Panc1 (cell line): ENCODE data around the gene AADACL2. TPM values are rescaled to one million over a fixed set of nuclear protein-coding genes. Genes with fewer than 3 reads are reported as not detected.

Experiments used
- ATAC-seq: fragments of 200-7000 bp; cut with Tn5 transposase; 2 replicates; pipeline ENCODE4 v1.9.1; 2020; ENCODE audit warnings: mild to moderate bottlenecking, moderate library complexity
- BruUV-seq: library from RNA; stranded (reverse); fragments of 400-500 nt; replicated peaks from 2 replicates; lab custom pipeline; 2021; lab: Mats Ljungman, UMichigan
- CTCF ChIA-PET: fragments of 300-600 bp; sonication (Branson Sonifier 250); formaldehyde crosslinking; loops from one replicate; lab custom pipeline; 2022; ENCODE audit warnings: antibody characterized with exemption; lab: Charles Lee
- POLR2A ChIA-PET: fragments of 300-600 bp; sonication (Branson Sonifier 250); formaldehyde crosslinking; loops from one replicate; lab custom pipeline; 2022; ENCODE audit warnings: antibody characterized with exemption; lab: Charles Lee
- DNase-seq: peaks from one replicate; pipeline ENCODE4 v3.0.0-alpha.2; 2010; ENCODE audit warnings: low read depth, low spot score
- H3K27ac ChIP-seq: 2 replicates; pipeline ENCODE4 v1.5.1; 2011; ENCODE audit warnings: mild to moderate bottlenecking, low read length, inconsistent platforms
- H3K27me3 ChIP-seq: fragments of 200-500 bp; sonication (Bioruptor generic); 2 replicates; pipeline ENCODE4 v1.6.0; 2014; ENCODE audit warnings: low read length, inconsistent platforms; ENCODE audit not compliant: control insufficient read depth, insufficient read depth
- H3K36me3 ChIP-seq: fragments of 200-500 bp; sonication (Bioruptor generic); 2 replicates; pipeline ENCODE4 v1.5.1; 2014; ENCODE audit warnings: inconsistent platforms, mild to moderate bottlenecking, low read length, moderate library complexity; ENCODE audit not compliant: control insufficient read depth, insufficient read depth
- H3K4me1 ChIP-seq: 2 replicates; pipeline ENCODE4 v1.5.1; 2011; ENCODE audit warnings: inconsistent platforms, mild to moderate bottlenecking, low read length, moderate library complexity; ENCODE audit not compliant: control insufficient read depth, insufficient read depth
- H3K4me3 ChIP-seq, 2 experiments: 2 replicates each; pipeline ENCODE4 v1.5.1; 2011 to 2012; ENCODE audit warnings: low read depth in 2 of 2, low read length in 2 of 2, mild to moderate bottlenecking in 2 of 2, inconsistent platforms in 1 of 2, moderate library complexity in 1 of 2
- H3K9me3 ChIP-seq: fragments of 200-500 bp; sonication (Bioruptor generic); 2 replicates; pipeline ENCODE4 v1.5.1; 2014; ENCODE audit warnings: low read depth, mild to moderate bottlenecking, inconsistent platforms, low read length, moderate library complexity; ENCODE audit not compliant: control insufficient read depth, insufficient read depth
- CTCF ChIP-seq: fragments of 450-650 bp; IDR thresholded peaks from 2 replicates; pipeline ENCODE4 v1.5.1; 2017; ENCODE audit warnings: mild to moderate bottlenecking
- POLR2AphosphoS5 ChIP-seq: IDR thresholded peaks from 2 replicates; pipeline ENCODE4 v1.6.1; 2012; ENCODE audit warnings: mild to moderate bottlenecking, low read depth, low read length, moderate library complexity
- SIN3A ChIP-seq: IDR thresholded peaks from 2 replicates; pipeline ENCODE4 v1.6.1; 2012; ENCODE audit warnings: low read depth, mild to moderate bottlenecking, low read length, moderate library complexity, borderline replicate concordance; ENCODE audit not compliant: insufficient read depth
- TCF7L2 ChIP-seq: IDR thresholded peaks from 2 replicates; pipeline ENCODE4 v1.6.1; 2011; ENCODE audit warnings: mild to moderate bottlenecking, low read depth, low read length, inconsistent platforms
- in situ Hi-C: cut with HindIII; loops from 2 replicates; pipeline ENCODE4 v1.10.0; 2016; ENCODE audit warnings: low sequenced_read_pairs, low pct_unique_long_range_greater_than_20kb
- intact Hi-C: fragments of 100-400 bp; cut with micrococcal nuclease; formaldehyde crosslinking; loops from one replicate; pipeline ENCODE4 v1.10.0; 2022; ENCODE audit not compliant: unreplicated experiment
- total RNA-seq: library from RNA; stranded (reverse); gene quantifications from one replicate; pipeline ENCODE4 v1.2.1, GENCODE V29; 2021; ENCODE audit not compliant: unreplicated experiment
- TF ChIP-seq, protein P1 (sequence below), 2 experiments: IDR thresholded peaks; 2 replicates each; pipeline ENCODE4 v1.6.1; 2011 to 2012; ENCODE audit warnings: low read depth in 2 of 2, control low read depth in 1 of 2, low read length in 1 of 2, mild to moderate bottlenecking in 1 of 2, moderate library complexity in 1 of 2; ENCODE audit not compliant: insufficient read depth in 1 of 2

Gene AADACL2
- total RNA-seq, 1 experiment from 2014 or later, result not detected

DNA sequence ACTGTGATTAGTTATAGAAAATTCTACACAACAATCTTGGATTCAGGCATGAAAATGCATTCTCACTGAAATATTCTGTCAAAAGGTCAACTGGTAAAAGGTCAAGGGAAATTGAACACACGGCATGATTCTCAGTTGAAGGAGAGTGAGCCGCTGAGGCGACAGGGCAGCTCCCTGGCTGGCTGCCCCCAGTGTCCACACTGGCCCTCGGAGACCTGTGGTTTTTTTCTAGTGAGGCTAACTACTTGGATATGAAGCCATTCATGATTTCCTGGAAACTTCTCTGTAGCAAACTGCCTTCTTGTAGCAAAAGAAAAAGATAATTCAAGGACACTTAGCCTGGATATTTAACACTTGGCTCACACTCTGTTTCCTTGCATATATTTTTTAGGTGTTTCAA, 37.2 kb downstream of the AADACL2 start:
- ChIA-PET POLR2A (no interaction called here), CTCF (no interaction called here)
- DNase-seq (no peak), ATAC-seq (no peak)
- Histone ChIP-seq H3K36me3 (no peaks in the 10 kb centered on the region), H3K9me3 (no peaks in the 10 kb centered on the region), H3K4me1 (no peaks in the 10 kb centered on the region), H3K27me3 (no peaks in the 10 kb centered on the region), H3K27ac (no peak overlapping the region), H3K4me3 (no peak overlapping the region)
- TF ChIP-seq POLR2AphosphoS5 (no peak), CTCF (no peak), TCF7L2 (no peak), SIN3A (no peak)
- TF ChIP-seq, protein P1, sequence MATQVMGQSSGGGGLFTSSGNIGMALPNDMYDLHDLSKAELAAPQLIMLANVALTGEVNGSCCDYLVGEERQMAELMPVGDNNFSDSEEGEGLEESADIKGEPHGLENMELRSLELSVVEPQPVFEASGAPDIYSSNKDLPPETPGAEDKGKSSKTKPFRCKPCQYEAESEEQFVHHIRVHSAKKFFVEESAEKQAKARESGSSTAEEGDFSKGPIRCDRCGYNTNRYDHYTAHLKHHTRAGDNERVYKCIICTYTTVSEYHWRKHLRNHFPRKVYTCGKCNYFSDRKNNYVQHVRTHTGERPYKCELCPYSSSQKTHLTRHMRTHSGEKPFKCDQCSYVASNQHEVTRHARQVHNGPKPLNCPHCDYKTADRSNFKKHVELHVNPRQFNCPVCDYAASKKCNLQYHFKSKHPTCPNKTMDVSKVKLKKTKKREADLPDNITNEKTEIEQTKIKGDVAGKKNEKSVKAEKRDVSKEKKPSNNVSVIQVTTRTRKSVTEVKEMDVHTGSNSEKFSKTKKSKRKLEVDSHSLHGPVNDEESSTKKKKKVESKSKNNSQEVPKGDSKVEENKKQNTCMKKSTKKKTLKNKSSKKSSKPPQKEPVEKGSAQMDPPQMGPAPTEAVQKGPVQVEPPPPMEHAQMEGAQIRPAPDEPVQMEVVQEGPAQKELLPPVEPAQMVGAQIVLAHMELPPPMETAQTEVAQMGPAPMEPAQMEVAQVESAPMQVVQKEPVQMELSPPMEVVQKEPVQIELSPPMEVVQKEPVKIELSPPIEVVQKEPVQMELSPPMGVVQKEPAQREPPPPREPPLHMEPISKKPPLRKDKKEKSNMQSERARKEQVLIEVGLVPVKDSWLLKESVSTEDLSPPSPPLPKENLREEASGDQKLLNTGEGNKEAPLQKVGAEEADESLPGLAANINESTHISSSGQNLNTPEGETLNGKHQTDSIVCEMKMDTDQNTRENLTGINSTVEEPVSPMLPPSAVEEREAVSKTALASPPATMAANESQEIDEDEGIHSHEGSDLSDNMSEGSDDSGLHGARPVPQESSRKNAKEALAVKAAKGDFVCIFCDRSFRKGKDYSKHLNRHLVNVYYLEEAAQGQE (IDR thresholded peaks at IDR 0.05; ENCODE audit: insufficient read depth in 1 of 2, low read depth in 2 of 2, low read length in 1 of 2), result no peak
- BruUV-seq, result no TSS peak
- intact Hi-C loops (no loop called here), in situ Hi-C loops (no loop called here)

GRCh38 chr3:151772825-151773480, 39.2 kb downstream of the AADACL2 start:
- no peak overlapping the region for H3K27ac ChIP-seq
- in situ Hi-C loops (no loop called here), intact Hi-C loops (no loop called here)
- TF ChIP-seq TCF7L2 (no peak), SIN3A (no peak), POLR2AphosphoS5 (no peak), CTCF (no peak)
- TF ChIP-seq, protein P1 (IDR thresholded peaks at IDR 0.05; ENCODE audit: insufficient read depth in 1 of 2, low read depth in 2 of 2, low read length in 1 of 2), result no peak
- no peak for ATAC-seq
- no peak for DNase-seq
- H3K9me3 ChIP-seq, result no peaks in the 10 kb centered on the region
- ChIA-PET POLR2A (interaction anchor here (0.7 kb wide), 1 partner anchor 10 kb away, joined by 5 read pairs; no protein-coding TSS in a partner anchor), CTCF (no interaction called here)
- no peaks in the 10 kb centered on the region for H3K4me1 ChIP-seq
- H3K4me3 ChIP-seq, result no peak overlapping the region
- H3K36me3 ChIP-seq, result no peaks in the 10 kb centered on the region
- H3K27me3 ChIP-seq, result no peaks in the 10 kb centered on the region
- BruUV-seq, result no TSS peak
